ENCODE data around the gene FAM3D. TPM values are rescaled to one million over a fixed set of nuclear protein-coding genes. Genes with fewer than 3 reads are reported as not detected.

Gene FAM3D
- total RNA-seq, 2 donors from 2014 or later = 4.7 to 11.6 TPM

GRCh38 chr3:58585005-58585786 lies 81.4 kb downstream of the FAM3D start:
- TF ChIP-seq POLR2AphosphoS5 (IDR thresholded peaks at IDR 0.05) = peak; percentile 41
- no peak for TF ChIP-seq POLR2A (IDR thresholded peaks at IDR 0.05)
- TF ChIP-seq, protein P1, sequence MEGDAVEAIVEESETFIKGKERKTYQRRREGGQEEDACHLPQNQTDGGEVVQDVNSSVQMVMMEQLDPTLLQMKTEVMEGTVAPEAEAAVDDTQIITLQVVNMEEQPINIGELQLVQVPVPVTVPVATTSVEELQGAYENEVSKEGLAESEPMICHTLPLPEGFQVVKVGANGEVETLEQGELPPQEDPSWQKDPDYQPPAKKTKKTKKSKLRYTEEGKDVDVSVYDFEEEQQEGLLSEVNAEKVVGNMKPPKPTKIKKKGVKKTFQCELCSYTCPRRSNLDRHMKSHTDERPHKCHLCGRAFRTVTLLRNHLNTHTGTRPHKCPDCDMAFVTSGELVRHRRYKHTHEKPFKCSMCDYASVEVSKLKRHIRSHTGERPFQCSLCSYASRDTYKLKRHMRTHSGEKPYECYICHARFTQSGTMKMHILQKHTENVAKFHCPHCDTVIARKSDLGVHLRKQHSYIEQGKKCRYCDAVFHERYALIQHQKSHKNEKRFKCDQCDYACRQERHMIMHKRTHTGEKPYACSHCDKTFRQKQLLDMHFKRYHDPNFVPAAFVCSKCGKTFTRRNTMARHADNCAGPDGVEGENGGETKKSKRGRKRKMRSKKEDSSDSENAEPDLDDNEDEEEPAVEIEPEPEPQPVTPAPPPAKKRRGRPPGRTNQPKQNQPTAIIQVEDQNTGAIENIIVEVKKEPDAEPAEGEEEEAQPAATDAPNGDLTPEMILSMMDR (IDR thresholded peaks at IDR 0.05) = peak; percentile 3 to 88 (median 62)
- peaks cover 5% of the 10 kb centered on the region for H3K4me1 ChIP-seq (replicated peaks)
- intact Hi-C loops (cut with DNase I) = loop anchor here (2.0 kb wide), 1 partner anchor 32 kb away; no protein-coding TSS in a partner anchor

GRCh38 chr3:58584690-58585004 lies 81.9 kb downstream of the FAM3D start:
- WGBS = 35% methylated on average over 10 of the region's 10 CpGs
- no peak for TF ChIP-seq POLR2AphosphoS5 (IDR thresholded peaks at IDR 0.05)
- TF ChIP-seq, protein P1 (IDR thresholded peaks at IDR 0.05) = no peak
- intact Hi-C loops (cut with DNase I) = loop anchor here (2.0 kb wide), 1 partner anchor 32 kb away; no protein-coding TSS in a partner anchor
- H3K9me3 ChIP-seq = no peaks in the 10 kb centered on the region
- no peak for DNase-seq (ENCODE audit: low spot score)
- peaks cover 5% of the 10 kb centered on the region for H3K4me1 ChIP-seq (replicated peaks)
- H3K4me3 ChIP-seq = peak overlapping the region; percentile 31 to 32
- no peaks in the 10 kb centered on the region for H3K36me3 ChIP-seq
- H3K27me3 ChIP-seq (replicated peaks; ENCODE audit: insufficient read depth) = peaks cover 5% of the 10 kb centered on the region
- peak overlapping the region; percentile 59 to 77 for H3K27ac ChIP-seq

More at GRCh38 chr3:58585005-58585786, 81.4 kb downstream of the FAM3D start:
- H3K27me3 ChIP-seq (replicated peaks; ENCODE audit: insufficient read depth) = peaks cover 5% of the 10 kb centered on the region
- peak; percentile 67 for DNase-seq (ENCODE audit: low spot score)
- no peaks in the 10 kb centered on the region for H3K36me3 ChIP-seq
- peak overlapping the region; percentile 59 to 77 for H3K27ac ChIP-seq
- H3K4me3 ChIP-seq = peak overlapping the region; percentile 31 to 32
- 2% methylated on average over 33 of the region's 46 CpGs for WGBS
- H3K9me3 ChIP-seq = no peaks in the 10 kb centered on the region

Other genes with a start within 250 kb of the FAM3D start
- gene PDHB, start 232.9 kb downstream of the FAM3D start, total RNA-seq = 100 to 1,000 TPM in 1 of 2 donors, 10 to 100 TPM in 1; 69.6 to 129 TPM
- gene KCTD6, start 174.7 kb downstream of the FAM3D start, total RNA-seq = 10 to 100 TPM in 1 of 2 donors, 1 to 10 TPM in 1; 7.2 to 14.9 TPM
- 10 to 100 TPM; 19.7 to 42.5 TPM for gene ACOX2, start 129.6 kb downstream of the FAM3D start, total RNA-seq
- 10 to 100 TPM; 54.5 to 80.2 TPM for gene FAM107A, start 89.4 kb downstream of the FAM3D start, total RNA-seq